ENCODE measurements around the gene C12orf42.

The C12orf42 gene

DNA sequence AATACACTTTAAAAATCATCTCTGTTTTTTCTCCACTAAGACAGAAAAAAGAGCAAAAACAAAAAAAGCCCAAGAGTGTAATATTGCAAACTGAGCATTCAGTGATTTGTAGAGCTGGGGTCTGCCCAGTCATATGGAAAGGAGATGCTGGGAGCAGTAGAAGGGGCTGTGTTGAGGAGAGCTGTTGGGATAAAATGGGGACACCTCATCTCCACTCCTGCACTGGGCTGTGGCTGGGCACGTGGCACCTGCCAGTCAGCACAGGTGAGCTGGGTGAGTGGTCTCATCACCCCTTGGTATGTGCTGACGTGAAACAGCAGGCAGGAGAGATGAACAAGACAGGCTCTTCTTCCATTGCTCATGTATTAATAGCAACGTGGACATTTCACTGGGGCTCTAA, 217.4 kb downstream of the C12orf42 start:
- DNase-seq (ENCODE audit: low read depth, low spot score): no peak
- no peak overlapping the region for H3K4me3 ChIP-seq (ENCODE audit: low read length)
- H3K36me3 ChIP-seq (ENCODE audit: control insufficient read depth, insufficient read depth, low read length): no peaks in the 10 kb centered on the region
- H3K27me3 ChIP-seq (ENCODE audit: control insufficient read depth, insufficient read depth, low read length): no peaks in the 10 kb centered on the region
- H3K9me3 ChIP-seq (ENCODE audit: control insufficient read depth, insufficient read depth, low read length): no peaks in the 10 kb centered on the region
- peaks cover 1% of the 10 kb centered on the region; the same call in 1 of the 2 replicates for H3K4me1 ChIP-seq (ENCODE audit: control insufficient read depth, insufficient read depth, low read length)
- WGBS (ENCODE audit: insufficient coverage, insufficient read length): no CpG with 5 or more reads among the region's 3 CpGs
- no peak overlapping the region for H3K27ac ChIP-seq (ENCODE audit: low read length)

DNA sequence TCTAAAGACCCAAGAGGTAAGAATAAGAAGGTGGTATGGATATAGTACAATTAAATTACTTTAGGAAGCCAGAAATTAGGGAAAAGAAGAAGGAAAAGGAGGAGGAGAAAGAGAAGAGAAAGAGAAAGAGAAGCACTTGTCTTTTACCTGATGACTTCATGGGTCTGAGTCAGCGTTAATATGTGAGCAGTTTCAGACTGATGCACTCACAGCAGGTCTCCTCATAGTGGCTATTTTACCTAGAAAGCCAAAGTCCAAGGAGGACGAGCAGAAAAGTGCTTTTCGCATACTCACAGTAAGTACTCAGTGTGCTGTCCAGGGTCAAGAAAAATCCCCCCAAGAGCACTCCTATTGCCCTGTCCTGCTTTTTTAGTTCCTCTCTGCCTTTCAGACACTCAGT, 222.1 kb downstream of the C12orf42 start:
- peaks cover 1% of the 10 kb centered on the region; the same call in 1 of the 2 replicates for H3K4me1 ChIP-seq (ENCODE audit: control insufficient read depth, insufficient read depth, low read length)
- no CpG with 5 or more reads among the region's 3 CpGs for WGBS (ENCODE audit: insufficient coverage, insufficient read length)

DNA sequence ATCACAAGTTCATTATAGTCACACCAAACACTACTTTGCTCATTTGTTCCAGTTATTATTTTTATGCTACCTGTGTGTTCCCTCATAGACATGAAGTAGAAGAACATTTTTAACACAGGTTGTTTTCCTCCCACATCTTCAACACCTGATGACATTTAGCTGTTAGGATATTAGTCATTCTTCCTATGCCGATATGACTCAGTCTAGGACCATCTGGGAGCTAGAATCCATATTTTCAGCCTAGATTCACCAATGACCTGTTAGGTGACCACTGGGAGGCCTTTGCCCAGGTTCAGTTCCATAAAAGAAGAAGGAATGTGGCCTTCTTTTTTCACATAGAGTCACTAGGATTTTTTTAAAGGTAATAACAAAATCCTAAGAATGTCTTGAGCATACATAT, 222.8 kb downstream of the C12orf42 start:
- DNase-seq (ENCODE audit: low read depth, low spot score): no peak
- no peak overlapping the region for H3K4me3 ChIP-seq (ENCODE audit: low read length)
- no CpG with 5 or more reads among the region's 1 CpG for WGBS (ENCODE audit: insufficient coverage, insufficient read length)

More for the DNA sequence above, 222.1 kb downstream of the C12orf42 start:
- Histone ChIP-seq H3K36me3 (ENCODE audit: control insufficient read depth, insufficient read depth, low read length) (no peaks in the 10 kb centered on the region), H3K4me3 (ENCODE audit: low read length) (no peak overlapping the region), H3K27me3 (ENCODE audit: control insufficient read depth, insufficient read depth, low read length) (no peaks in the 10 kb centered on the region), H3K9me3 (ENCODE audit: control insufficient read depth, insufficient read depth, low read length) (no peaks in the 10 kb centered on the region), H3K27ac (ENCODE audit: low read length) (no peak overlapping the region)
- no peak for DNase-seq (ENCODE audit: low read depth, low spot score)

DNA sequence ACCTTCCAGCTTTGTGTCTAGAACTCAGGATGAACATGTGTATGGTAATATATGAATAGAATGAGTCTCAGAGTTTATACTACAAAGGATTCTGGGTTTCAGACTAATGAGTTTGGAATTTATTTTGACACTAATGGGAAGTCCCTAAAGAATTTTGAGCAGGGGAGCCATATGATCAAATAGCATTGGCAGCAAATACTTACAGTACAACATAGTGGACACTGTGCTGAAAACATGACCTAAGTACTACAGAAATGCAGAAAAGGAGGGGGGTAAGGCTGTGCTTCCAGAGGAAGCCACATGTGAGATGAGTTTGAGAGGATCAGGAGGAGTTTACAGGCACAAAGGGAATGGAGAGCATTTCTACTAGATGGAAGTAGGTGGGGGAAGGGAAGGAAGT, 225.8 kb downstream of the C12orf42 start:
- no peak for DNase-seq (ENCODE audit: low read depth, low spot score)

More for the DNA sequence above, 222.8 kb downstream of the C12orf42 start:
- Histone ChIP-seq H3K27ac (ENCODE audit: low read length) (no peak overlapping the region), H3K27me3 (ENCODE audit: control insufficient read depth, insufficient read depth, low read length) (no peaks in the 10 kb centered on the region), H3K9me3 (ENCODE audit: control insufficient read depth, insufficient read depth, low read length) (no peaks in the 10 kb centered on the region), H3K36me3 (ENCODE audit: control insufficient read depth, insufficient read depth, low read length) (no peaks in the 10 kb centered on the region), H3K4me1 (ENCODE audit: control insufficient read depth, insufficient read depth, low read length) (no peaks in the 10 kb centered on the region)

DNA sequence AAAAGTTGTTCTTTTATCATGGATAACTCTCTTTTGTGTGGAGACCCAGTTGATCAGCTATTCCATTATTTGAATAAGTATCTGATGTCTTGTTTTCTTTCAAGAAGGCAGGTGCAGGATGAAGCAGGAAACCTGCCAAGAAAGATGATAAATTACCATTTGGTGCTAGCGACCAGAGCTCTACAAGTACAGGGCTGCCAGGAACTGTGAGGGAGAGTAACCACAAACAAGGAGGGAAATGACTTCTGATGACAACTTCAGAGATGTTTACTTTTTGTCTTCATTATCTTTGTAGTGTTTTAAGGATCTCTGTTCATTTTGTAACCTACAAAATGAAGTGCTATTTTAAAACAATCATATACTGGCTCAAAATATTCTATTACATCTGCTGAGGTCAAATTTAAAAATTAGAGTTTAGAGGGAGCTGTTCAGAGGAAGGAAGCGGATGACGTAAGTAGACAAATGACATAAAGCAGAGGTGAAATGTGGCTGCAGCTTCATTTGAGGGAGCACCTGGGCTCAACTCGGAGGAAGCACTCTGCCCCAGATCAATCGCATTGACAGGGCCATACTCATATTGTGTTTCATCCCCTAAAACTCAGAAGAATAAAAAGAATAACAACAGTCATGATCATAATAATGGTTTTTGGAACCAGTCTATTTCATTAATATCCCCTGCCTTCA, 226.8 kb downstream of the C12orf42 start:
- Histone ChIP-seq H3K9me3 (ENCODE audit: control insufficient read depth, insufficient read depth, low read length) (no peaks in the 10 kb centered on the region), H3K36me3 (ENCODE audit: control insufficient read depth, insufficient read depth, low read length) (no peaks in the 10 kb centered on the region), H3K27ac (ENCODE audit: low read length) (no peak overlapping the region), H3K4me3 (ENCODE audit: low read length) (no peak overlapping the region), H3K27me3 (ENCODE audit: control insufficient read depth, insufficient read depth, low read length) (no peaks in the 10 kb centered on the region), H3K4me1 (ENCODE audit: control insufficient read depth, insufficient read depth, low read length) (no peaks in the 10 kb centered on the region)
- no CpG with 5 or more reads among the region's 5 CpGs for WGBS (ENCODE audit: insufficient coverage, insufficient read length)
- no peak for DNase-seq (ENCODE audit: low read depth, low spot score)

More for the DNA sequence above, 225.8 kb downstream of the C12orf42 start:
- H3K36me3 ChIP-seq (ENCODE audit: control insufficient read depth, insufficient read depth, low read length): no peaks in the 10 kb centered on the region
- no peaks in the 10 kb centered on the region for H3K9me3 ChIP-seq (ENCODE audit: control insufficient read depth, insufficient read depth, low read length)
- H3K27me3 ChIP-seq (ENCODE audit: control insufficient read depth, insufficient read depth, low read length): no peaks in the 10 kb centered on the region
- no peaks in the 10 kb centered on the region for H3K4me1 ChIP-seq (ENCODE audit: control insufficient read depth, insufficient read depth, low read length)
- H3K4me3 ChIP-seq (ENCODE audit: low read length): no peak overlapping the region
- H3K27ac ChIP-seq (ENCODE audit: low read length): no peak overlapping the region

DNA sequence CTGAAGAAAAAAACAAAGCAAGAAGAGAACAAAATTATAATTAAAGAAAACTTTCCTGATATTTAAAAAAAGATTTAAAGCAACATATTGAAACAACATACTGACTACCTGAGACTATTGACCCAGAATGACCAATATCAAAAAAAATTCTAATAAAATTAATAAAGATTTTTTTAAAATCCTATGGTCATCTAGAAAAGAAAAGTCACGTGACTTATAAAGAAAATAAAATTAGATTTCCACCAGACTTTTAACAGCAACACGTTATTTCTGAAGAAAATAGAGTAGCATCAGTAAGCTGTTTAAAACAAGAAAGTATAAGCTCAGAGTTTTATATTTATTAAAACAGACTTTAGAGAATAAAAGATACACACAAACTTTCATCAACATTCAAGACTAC, 238.0 kb downstream of the C12orf42 start:
- no peaks in the 10 kb centered on the region for H3K4me1 ChIP-seq (ENCODE audit: control insufficient read depth, insufficient read depth, low read length)
- WGBS (ENCODE audit: insufficient coverage, insufficient read length): no CpG with 5 or more reads among the region's 2 CpGs
- no peak for DNase-seq (ENCODE audit: low read depth, low spot score)
- H3K27me3 ChIP-seq (ENCODE audit: control insufficient read depth, insufficient read depth, low read length): no peaks in the 10 kb centered on the region
- no peak overlapping the region for H3K27ac ChIP-seq (ENCODE audit: low read length)
- no peak overlapping the region for H3K4me3 ChIP-seq (ENCODE audit: low read length)
- H3K9me3 ChIP-seq (ENCODE audit: control insufficient read depth, insufficient read depth, low read length): no peaks in the 10 kb centered on the region
- H3K36me3 ChIP-seq (ENCODE audit: control insufficient read depth, insufficient read depth, low read length): no peaks in the 10 kb centered on the region

Measured in iPS DF 6.9 (cell line).